Activated T-cell treated with anti-CD3 and anti-CD28 coated beads, Interleukin-2, amount 50 U/mL, for 1 hour (primary cell): ENCODE data around the gene EFNB3.

Experiments
- DNase-seq: peaks from one replicate; pipeline ENCODE4 v3.0.0-alpha.2; 2020

EFNB3 gene

GRCh38 chr17:7719661-7720060, 14.7 kb downstream of the EFNB3 start:
- DNase-seq = no peak

- no peak for DNase-seq
These were observed 15.1 kb downstream of the EFNB3 start for GRCh38 chr17:7720125-7720524.

- no peak for DNase-seq
These were observed 16.6 kb downstream of the EFNB3 start for GRCh38 chr17:7721612-7722011.

- no peak for DNase-seq
These were observed 22.9 kb downstream of the EFNB3 start for GRCh38 chr17:7727886-7728285.

GRCh38 chr17:7729816-7730215, 24.8 kb downstream of the EFNB3 start:
- no peak for DNase-seq

- no peak for DNase-seq
These were observed 28.1 kb downstream of the EFNB3 start for GRCh38 chr17:7732981-7733539.

GRCh38 chr17:7737601-7738000, 32.6 kb downstream of the EFNB3 start:
- no peak for DNase-seq

- no peak for DNase-seq
These were observed 34.7 kb downstream of the EFNB3 start for GRCh38 chr17:7739746-7740145.

- DNase-seq = no peak
These were observed 35.5 kb downstream of the EFNB3 start for GRCh38 chr17:7740481-7741001.

- DNase-seq = no peak
These were observed 37.7 kb downstream of the EFNB3 start for GRCh38 chr17:7742729-7743128.

- no peak for DNase-seq
These were observed 39.4 kb downstream of the EFNB3 start for GRCh38 chr17:7744416-7744815.

- no peak for DNase-seq
These were observed 40.9 kb downstream of the EFNB3 start for GRCh38 chr17:7745748-7746470.

- DNase-seq = no peak
These were observed 42.7 kb downstream of the EFNB3 start for GRCh38 chr17:7747635-7748071.

GRCh38 chr17:7748076-7748775, 43.2 kb downstream of the EFNB3 start:
- DNase-seq = no peak

- no peak for DNase-seq
These were observed 45.4 kb downstream of the EFNB3 start for GRCh38 chr17:7750321-7750821.

GRCh38 chr17:7754656-7755055, 49.7 kb downstream of the EFNB3 start:
- DNase-seq = no peak

GRCh38 chr17:7755095-7755890, 50.3 kb downstream of the EFNB3 start:
- no peak for DNase-seq

GRCh38 chr17:7756968-7757367, 52.0 kb downstream of the EFNB3 start:
- DNase-seq = no peak
